ENCODE data around the gene CDK11A.
"Not testable (repeated sequence)": the region's sequence is repeated elsewhere in the genome, so short reads cannot be mapped to it uniquely, and the experiment has no call there.

Gene CDK11A

GRCh38 chr1:1664941-1665814 is 59.0 kb downstream of the CDK11A start:
- DNase-seq (ENCODE audit: extremely low read depth, low read depth), result no peak
- TF ChIP-seq CTCF (IDR thresholded peaks at IDR 0.05; ENCODE audit: low read depth, low read length), result no peak

GRCh38 chr1:1664318-1664717 is 59.8 kb downstream of the CDK11A start:
- DNase-seq (ENCODE audit: extremely low read depth, low read depth), result not testable (repeated sequence)

- DNase-seq (ENCODE audit: extremely low read depth, low read depth), result not testable (repeated sequence)
Measured at GRCh38 chr1:1662830-1663560, 61.2 kb downstream of the CDK11A start.

- not testable (repeated sequence) for DNase-seq (ENCODE audit: extremely low read depth, low read depth)
Measured at GRCh38 chr1:1662392-1662791, 61.8 kb downstream of the CDK11A start.

GRCh38 chr1:1658583-1659549 is 65.3 kb downstream of the CDK11A start, which contains the start of gene CDK11B:
Gene CDK11B (minus strand): TSS chr1:1659004. CDS start chr1:1657485, 1,519 bp downstream.
- peak; percentile 75 for DNase-seq (ENCODE audit: extremely low read depth, low read depth)
